ENCODE measurements around the gene KRCC1.

Gene KRCC1

DNA sequence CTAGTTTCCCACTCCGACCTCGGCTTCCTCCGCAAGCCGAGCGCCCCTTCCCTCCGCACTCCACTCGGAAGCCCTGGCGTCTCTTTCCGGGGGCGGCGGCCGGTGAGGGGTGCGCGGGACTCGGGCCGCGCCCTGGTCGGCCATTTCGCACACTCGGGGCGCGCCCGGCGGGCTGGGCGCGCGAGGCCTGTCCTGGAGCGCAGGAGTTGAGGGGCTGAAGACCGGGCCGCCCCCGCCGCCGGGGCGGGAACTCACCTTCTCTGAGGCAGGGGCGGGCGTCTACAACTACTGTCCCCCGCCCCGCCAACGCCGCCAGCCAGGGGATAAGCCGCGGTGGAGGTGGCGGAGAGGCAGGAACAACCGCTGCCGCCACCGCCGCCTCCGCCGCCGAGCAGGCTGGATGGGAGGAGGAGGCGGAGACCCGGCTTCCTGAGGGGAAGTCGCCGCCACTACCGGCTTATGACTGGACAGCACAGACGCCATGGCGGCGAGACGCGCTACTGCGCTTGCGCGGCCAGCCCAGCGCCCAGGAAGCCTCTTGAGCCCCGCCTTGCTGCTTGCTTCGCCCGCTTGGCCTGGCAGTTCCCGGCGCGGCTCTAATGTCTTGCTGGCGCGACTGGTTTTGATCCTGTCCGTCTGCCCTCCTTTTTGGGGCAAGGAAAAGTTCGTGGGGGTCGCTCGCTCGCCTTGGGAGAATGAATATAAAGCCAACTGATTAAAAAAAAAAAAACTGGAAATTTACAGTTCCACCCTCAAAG, at the start of gene KRCC1:
Gene KRCC1 (minus strand): TSS at position 413 of the 758 bp plus-strand sequence. CDS start 27,220 bp downstream, outside the sequence.
- DNase-seq = peak; percentile 89

DNA sequence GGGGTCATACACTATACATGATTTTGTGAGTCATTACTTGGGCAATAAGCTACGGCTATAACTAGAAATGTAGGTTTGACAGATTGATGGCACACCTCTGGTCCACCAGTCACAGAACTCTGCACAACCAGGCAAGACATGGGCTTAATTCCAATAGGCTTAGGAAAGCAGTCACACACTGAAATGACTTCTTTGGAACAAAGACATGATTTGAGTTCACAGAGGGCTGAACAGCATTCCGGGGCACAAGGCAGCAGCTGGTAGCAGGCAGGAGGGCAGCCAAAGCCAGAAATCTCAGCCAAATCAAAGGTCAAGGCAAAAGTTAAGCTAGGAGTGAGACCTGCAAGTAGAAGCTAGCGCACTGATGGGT, 44.9 kb upstream of the KRCC1 start:
- DNase-seq = no peak

DNA sequence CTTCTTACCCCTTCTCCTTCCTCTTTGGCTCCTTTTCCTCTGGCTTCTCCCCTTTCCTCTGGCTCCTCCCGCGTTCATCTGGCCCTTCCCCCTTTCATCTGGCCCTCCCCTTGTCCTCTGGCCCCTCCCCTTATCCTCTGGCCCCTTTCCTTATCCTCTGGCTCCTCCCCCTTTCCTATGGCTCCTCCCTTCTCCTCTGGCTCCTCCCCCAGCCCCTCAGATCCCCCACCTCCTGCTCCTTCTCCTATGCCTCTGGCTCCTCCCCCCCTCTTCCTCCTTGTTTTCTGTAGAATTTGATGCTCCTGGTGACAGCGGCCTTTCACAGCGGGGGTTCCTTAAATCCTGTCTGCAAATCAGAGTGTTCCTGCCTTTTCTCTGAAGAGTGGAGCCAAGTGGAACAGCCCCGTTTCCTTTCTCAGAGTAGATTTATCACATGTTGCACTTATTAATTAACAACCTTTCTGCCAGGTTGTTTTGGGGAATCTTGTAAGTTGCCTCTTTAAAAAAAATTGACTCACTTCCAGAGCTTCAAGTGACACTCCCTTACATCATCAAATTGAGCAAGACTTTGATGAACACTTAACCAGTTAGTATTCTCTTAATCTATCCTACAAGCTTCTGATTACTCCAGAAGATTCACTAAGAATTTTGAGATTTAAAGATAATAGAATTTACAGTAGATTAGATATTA, 44.4 kb upstream of the KRCC1 start:
- DNase-seq = no peak

DNA sequence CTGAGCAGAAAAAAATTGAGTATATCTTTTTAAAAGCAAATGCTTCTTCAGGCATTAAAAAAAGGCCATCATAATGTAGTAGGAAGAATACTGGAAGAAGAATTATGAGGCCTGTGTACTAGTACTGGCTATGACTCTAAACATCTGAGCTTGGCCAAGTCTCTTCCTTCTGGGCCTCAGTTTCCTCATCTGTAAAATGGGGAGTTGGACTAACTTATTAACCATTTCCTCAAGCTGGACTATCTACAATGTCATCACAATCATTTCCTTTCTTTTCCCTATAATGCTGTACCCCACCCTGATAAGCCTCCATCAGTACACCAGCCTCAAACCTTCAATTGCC, 42.9 kb upstream of the KRCC1 start:
- no peak for DNase-seq

DNA sequence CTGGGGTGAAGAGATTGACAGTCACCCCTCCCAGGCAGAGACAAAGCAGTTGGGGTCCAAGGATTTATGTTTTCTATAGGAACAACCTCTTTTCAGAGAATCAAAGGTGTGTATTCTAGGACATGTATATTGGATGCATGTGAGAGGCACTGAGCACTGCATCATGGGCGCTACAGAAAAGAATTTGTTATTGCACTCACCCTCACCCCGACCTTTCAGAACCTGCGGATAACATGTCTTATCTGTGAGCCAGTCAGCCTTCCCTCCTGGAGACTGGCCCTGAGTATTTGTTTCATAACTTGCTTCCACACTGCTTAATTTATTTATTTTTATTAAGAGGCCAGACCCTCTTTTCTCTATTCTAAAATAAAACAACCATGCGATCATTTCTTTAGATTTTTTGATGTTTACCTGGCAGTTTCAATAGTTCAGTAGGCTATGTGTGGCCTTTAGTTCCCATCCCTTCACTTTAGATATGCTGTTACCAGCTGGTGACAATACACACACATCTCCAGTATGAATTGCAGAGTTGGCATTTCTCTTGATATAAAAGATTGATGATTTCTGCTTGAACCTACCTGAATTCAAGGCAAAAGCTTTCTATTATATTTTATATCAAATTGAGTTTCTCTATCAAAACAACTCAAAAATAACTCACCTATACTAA, 42.4 kb upstream of the KRCC1 start:
- no peak for DNase-seq

DNA sequence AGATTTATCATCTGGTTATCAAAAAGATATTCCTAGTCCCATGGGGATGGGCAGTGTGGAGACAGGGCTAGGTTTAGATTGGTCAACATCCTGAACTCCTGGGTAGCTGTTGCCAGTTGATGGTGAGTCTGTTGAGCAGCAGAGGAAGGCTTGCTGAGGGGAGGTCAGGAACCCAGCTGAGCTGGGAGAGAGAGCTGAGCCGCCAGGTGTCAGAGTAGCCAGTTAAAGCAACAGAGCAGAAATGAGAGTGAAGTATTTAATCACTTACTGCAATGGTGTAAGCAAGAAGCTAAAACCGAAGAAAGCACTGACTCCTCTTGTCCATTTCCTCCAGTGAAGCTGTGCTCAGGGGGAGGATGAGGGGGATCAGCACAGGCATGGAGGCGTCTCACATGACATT, 41.6 kb upstream of the KRCC1 start:
- DNase-seq = no peak

DNA sequence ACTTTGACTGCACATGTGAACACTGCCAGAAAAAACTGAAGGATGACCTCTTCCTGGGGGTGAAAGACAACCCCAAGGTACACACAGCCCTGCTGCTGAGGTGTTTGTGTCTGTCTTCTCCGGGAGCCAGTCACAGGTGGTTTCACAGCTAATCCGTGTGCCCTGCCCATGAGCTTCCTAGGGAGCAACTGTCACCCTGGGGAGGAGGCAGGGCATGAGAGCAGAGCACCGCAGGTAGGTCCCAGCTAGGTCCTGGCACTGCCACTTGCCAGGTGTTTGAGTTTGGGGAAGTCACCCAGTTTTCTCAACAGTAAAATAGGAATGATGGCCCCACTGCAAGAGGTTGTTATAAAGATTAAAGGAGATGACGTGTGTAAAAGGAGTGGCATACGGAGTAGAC, 41.1 kb upstream of the KRCC1 start:
- DNase-seq = no peak

DNA sequence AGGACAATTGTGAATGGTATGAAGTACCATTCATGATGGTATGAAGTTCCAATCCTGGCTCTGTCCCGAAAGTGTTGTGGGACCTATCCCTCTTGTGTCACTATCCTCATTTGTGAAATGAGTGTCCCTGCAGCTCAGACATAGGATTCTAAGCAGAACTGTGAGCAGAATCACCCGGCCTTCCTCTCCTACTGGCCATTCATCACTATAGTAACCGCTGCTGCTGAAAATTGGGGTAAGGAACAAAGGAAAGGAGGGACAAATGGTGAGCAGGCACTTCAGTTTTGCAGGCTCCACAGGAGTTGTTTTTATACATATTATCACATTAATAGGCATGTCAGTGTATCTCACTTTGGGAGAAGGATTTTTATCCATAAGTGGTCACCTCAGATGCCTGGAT, 39.4 kb upstream of the KRCC1 start:
- DNase-seq = no peak

DNA sequence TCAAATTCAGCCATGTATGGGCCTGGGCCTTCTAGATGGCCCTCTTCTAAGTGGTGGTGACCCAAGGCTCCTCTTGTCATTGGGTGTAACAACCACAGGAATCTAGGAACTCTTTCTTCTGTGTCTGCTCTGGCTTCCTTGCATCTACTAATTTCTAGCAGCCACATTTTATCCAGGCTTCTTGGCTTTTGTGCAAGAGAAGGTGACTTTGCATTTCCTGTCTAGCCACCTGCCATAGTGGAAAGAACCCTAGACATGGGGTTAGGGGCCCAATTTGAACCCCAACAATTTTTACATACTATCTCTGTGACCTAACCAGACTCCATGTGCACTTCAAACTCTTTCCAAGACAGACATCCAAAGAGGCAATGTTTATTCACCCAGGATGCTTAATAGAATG, 37.2 kb upstream of the KRCC1 start:
- no peak for DNase-seq

DNA sequence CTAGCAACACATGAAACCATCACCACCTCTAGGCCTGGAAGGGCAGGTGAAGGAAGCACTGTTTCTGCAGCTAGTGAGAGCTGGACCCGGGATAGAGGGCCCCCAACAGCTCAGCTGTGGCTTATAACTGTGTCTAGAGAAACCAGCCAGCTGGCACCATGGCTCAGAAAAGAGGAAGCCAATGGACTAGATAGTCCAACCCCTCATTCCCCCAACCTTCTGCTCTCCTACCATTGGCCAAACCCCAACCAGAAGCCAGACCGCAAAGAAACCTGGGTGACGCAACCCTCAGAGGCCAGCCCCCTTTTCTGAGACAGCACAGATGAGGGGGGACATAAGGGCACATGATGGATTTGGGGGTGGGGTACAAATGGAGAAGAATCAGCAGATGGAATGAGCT, 36.4 kb upstream of the KRCC1 start:
- no peak for DNase-seq

DNA sequence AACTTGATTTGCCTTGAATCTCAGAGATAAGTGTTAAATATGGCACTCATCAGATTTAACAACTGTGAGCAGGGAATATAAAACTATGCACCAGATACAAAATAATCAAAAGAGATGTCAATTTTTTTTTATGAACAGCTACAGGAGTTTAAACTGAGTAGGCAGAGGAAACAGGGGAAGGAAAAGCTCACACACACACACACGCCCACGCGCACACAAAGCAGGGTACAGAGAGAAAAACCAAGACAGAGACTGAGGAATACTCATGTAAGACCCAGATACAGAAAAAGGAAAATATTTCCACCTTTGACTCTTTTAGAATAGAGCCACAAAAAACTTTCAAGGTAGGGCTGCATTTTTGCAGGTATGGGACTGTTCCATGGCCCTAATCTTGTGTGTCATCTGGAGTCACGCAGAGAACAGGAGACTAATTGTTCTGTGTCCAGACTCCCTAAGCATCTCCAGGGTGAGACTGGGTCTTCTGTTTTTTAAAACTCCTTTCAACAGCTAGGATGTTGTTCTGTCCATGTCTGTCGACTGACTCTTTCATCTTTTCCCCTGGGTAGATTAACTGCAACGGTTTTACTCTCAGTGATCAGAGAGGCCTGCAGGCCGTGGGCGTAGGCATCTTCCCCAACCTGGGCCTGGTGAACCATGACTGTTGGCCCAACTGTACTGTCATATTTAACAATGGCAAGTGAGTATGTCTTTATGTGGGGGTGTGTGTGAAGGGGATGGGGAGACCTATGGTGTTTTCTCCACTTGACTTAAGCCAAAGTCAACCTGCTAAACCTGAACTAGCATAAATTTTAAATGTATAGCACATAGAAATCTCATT, 35.1 kb upstream of the KRCC1 start:
- DNase-seq = no peak

DNA sequence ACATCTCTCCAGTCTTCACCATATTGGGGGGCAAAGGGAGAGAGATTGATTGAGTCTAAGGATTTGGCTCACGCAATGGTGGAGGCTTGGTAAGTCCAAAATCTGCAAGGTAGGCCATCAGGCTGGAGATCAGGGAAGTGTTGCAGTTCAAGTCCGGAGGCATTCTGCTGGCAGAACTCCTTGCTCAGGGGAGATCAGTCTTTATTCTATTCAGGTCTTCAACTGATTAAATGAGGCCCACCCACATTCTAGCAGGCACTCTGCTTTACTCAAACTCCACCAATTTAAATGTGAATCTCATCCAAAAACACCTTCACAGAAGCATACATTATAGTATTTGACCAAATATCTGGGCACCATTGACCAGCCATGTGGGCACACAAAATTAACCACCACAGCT, 33.4 kb upstream of the KRCC1 start:
- no peak for DNase-seq

DNA sequence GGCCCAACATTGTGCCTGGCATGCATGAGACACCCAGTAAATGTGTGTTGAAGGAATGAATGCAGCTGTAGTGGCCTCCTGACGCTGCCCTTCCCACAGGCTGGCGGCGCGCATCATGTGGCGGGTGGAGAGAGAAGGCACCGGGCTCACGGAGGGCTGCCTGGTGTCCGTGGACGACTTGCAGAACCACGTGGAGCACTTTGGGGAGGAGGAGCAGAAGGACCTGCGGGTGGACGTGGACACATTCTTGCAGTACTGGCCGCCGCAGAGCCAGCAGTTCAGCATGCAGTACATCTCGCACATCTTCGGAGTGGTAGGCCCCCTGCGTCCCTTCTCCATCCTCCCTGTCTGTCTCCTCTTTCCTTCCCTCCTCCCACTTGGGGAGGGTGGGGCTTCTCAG, 32.2 kb upstream of the KRCC1 start:
- DNase-seq = no peak

DNA sequence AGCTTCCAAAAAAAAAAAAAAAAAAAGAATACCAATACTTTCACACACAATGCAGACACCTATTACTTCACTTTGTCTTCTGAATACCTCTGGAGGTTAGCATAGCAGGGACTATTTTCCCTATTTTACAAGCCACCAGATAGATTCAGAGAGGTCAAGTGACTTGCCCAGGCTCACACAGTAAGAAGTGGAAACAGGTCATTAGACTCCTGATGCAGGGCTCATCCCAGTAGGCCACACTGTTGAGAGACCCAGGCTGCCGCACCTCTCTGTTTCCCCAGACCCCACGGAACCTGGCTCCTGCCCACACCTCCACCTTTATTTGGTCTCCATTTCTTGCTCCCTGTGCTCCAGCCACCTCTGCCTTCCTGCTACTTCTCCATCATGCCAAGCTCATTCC, 31.5 kb upstream of the KRCC1 start:
- DNase-seq = no peak

DNA sequence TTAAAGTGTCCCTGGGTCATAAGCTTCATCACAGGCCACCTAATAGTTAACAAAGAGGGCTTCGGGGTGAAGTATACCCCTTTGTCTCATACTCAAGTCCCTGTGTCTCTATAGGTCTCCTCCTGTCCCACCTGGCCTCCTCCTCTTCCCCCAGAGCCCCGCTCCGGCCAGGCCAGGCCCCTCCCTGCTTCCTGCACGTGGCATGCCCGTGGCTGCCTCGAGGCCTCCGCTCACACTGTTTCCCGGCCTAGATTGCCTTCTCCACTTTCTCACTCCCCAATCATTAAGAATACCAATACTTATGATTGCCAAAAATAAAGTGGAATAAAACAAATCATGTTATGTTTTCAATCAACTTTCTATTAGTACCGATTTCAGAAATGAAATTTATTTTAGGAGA, 30.8 kb upstream of the KRCC1 start:
- DNase-seq = no peak

DNA sequence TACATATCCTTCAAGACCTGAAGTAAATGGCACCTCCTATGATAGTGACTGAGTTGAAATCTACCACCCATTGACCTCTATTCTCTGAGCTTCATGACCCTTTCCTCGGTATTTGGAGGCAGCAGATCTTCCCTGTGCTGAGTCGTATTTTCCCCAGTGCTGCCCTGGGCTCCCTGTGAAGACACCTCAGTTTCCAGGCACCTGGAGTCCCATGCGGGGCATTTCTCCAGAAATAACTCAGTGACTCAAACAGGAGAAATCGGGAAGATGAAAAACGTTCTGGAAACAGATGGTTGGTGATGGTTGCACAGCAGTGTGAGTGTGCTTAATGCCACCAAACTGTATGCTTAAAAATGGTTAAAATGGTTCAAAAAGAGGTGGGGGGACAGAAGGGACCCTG, 30.0 kb upstream of the KRCC1 start:
- DNase-seq = no peak

DNA sequence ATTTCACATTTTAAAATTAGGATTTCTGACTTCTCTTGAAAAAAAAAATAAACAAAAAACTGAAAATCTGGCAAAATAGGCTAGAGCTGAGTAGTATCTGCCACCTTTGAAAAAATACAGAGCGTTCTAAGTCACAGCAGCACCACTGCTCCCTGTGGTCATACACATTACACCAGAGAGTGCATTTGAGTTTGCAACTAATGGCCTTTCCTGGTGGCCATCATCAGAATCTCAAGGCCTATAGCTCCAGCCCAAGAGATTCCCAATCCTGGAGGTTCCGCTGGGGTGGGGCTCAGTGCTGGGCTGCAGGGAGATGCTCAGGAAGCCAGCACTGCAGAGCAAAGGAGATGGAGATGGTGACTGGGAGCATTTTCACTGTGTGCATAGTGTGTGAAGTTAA, 29.5 kb upstream of the KRCC1 start:
- no peak for DNase-seq

DNA sequence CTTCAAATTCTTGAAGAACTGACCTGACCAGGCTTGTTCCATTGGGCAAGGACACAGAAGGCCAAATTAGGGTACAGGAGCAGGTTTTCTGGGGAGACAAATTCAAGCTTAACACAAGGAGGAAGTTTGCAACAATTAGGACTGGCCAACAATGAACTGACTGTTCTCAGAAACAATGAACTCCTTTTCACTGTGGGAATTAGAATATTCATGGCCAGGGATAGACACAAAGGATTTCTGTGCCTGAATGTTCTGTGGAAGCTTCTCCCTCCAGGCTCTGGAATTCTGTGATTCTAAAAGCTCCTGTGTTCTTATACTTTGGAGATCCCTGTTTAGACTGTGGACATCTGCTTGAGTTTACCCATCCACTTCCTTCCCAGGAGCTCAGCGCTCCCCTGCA, 27.2 kb upstream of the KRCC1 start:
- no peak for DNase-seq

DNA sequence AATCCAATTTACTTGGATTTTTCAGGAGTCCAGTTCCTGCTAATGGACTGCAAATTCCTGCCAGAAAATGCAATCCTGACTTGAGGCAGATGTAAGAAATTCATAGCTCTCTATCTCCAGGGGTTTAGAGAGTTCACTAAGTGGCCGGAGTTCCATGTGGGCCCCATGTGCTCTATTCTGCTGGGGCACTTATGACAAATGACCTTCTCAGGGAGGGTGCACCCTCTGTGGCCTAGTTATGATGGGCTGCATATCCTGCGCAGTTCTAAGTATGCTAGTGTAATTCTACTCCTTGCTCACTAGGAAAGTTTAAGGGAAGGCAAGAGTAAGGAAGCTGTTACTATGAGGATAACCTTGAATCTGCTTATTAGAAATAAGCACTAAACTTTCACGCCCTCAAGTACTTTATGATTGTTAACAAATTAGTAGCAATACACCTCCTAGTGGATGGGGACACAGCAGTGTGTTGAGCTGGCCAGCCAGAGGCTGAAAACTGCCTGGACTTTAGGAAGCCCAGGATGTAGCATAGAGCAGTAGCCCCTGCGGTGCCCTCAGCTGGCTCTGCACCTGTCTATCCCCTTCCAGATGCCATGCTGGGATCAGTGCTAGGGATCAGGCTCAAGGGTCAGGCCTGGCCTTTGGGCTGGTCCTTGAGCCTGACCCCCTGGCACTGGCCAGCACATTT, 26.5 kb upstream of the KRCC1 start:
- DNase-seq = no peak

DNA sequence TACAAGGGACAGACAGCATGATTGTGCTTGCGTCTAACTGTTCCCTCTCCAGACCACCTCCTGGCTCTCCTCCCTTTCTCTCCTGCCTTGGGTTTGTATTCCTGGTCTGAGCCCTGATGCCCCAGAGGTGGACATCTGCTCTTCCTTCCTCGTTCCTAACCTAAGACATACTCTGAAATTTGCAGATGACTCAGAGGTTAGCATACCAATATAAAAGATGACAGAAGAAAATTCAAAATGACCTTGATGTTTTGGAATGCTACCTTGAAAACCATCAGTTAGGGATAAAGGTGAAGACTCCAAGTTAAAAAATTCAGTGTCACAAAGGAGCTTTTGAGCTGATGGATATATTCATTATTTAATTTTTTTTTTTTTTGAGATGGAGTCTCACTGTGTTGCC, 25.0 kb upstream of the KRCC1 start:
- no peak for DNase-seq

DNA sequence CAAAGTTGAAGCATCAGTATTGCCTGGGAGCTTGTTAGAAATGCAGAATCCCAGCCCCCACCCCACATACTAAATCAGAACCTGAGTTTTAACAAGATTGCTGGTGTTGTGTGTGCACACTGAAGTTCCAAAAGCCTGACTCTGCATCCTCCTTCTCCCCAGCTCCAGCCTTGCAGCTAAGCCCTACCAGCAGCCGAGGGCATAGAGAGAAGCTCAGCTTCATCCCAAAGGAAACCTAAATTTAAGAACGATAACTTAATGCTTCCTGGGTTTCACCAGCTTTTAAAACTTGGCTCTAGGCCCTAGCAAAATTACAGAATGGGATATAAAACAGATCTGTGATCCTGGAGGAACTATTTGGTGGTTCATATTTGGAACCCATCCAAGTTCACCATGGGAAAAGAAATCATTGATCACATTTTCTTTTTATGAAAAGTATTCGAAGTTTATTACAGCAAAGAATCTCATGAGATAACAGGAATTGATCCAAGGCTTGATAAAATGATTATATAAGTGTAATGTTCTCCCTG, 23.1 kb upstream of the KRCC1 start:
- no peak for DNase-seq

DNA sequence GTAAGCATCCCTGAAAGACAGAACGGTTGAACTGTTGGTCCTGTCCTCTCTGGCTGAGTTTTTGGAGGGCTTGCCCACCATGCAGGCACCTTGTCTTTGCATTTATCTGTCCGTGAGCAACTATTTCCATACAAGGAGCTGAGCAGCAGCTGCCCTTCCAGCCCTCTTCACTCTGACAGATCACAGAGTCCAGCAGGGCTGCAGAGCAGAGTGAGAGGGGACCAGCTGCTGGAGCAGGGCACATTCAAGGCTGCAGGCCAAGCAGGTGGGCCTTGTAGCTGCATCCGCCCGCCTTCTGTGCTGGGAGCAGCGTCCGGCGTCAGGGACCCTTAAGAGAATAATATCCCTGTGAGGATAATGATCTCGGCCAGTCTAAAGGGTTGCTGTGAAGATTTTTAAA, 21.5 kb upstream of the KRCC1 start:
- no peak for DNase-seq

DNA sequence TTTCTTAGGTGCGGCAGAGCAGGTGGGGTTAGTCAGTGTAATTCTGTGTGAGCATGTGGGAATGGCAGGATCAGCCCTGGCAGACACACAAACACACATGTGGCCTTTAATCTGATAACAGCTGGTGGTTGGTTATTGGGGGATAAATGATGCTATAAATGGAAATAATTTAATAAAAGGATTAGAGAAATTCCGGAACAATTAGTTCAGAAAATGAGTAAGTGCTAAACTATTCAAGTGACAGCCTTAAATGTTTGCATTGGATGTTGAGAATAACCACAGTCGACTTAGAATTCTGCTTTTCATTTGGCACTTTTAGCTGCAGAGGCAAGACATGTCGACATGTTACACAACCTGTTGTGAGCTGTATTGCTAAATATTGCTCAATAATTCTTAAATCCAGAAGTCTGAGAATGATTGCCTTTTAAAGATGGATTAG, 19.3 kb upstream of the KRCC1 start:
- DNase-seq = no peak
